ENCODE data around the gene VSX2.

DNA sequence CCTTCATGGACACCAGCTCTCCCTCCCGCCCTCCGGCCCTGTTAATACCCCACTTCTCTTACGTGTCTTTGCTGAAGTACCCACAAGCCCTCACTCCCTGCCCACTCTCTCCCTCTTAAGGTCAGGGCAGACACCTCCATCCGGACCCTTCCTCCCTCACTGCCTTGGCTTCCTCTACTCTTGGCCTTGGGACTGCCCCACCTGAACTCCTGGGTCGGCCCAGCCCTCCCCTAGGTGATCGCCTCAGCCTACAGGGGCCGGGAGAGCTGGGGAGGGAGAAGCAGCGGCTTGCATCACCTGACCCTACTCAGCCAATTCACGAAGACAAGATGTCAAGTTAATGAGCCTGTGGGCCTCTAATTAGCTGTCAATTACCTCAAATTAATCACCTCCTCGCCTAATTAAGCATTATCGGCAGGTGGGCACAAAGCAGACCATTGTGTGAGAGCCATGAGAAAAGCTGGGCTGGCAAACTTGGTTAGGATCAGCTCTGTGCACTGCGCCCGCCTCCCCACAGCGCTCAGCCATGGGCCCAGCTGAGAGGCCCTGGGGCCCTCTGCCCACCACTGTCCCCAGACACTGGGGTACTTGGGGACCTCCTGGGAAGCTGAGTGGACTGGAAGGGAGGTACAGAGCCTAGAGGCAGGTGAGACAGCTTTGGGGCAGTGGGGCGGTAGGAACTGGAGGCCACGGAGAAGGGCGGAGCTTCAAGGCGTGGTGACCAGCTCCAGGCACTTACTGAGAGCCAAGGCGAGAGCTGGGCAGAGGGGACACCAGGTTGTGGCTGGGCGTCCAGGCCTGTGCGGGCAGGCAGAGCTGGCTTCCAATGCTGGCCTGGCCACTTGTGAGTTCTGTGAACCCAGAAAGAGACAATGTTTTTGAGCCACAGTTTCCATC is 25.1 kb upstream of the VSX2 start:
- TF ChIP-seq, protein P1, sequence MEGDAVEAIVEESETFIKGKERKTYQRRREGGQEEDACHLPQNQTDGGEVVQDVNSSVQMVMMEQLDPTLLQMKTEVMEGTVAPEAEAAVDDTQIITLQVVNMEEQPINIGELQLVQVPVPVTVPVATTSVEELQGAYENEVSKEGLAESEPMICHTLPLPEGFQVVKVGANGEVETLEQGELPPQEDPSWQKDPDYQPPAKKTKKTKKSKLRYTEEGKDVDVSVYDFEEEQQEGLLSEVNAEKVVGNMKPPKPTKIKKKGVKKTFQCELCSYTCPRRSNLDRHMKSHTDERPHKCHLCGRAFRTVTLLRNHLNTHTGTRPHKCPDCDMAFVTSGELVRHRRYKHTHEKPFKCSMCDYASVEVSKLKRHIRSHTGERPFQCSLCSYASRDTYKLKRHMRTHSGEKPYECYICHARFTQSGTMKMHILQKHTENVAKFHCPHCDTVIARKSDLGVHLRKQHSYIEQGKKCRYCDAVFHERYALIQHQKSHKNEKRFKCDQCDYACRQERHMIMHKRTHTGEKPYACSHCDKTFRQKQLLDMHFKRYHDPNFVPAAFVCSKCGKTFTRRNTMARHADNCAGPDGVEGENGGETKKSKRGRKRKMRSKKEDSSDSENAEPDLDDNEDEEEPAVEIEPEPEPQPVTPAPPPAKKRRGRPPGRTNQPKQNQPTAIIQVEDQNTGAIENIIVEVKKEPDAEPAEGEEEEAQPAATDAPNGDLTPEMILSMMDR (IDR thresholded peaks at IDR 0.05), result no peak
- no peak for TF ChIP-seq POLR2A (IDR thresholded peaks at IDR 0.05)

Data from sigmoid colon (tissue), 3 donors.